KMS-11 (cell line): Measurements from ENCODE around the gene ZSCAN10.
"Not testable (repeated sequence)": the region's sequence is repeated elsewhere in the genome, so short reads cannot be mapped to it uniquely, and the experiment has no call there.

Experiments used
- H2AFZ ChIP-seq: fragments of 200-600 bp; sonication (generic); 2 replicates; pipeline ENCODE4 v1.6.1; 2016; ENCODE audit warnings: antibody characterized with exemption, mixed run types, low read depth
- H3K27ac ChIP-seq: fragments of 200-600 bp; sonication (generic); 2 replicates; pipeline ENCODE4 v1.6.1; 2016; ENCODE audit warnings: mild to moderate bottlenecking, mixed run types
- H3K27me3 ChIP-seq: fragments of 200-600 bp; sonication (generic); 2 replicates; pipeline ENCODE4 v1.6.1; 2017; ENCODE audit warnings: mild to moderate bottlenecking, low read depth, mixed run types, moderate library complexity; ENCODE audit not compliant: insufficient read depth
- H3K36me3 ChIP-seq: fragments of 200-600 bp; sonication (generic); 2 replicates; pipeline ENCODE4 v1.6.1; 2017; ENCODE audit warnings: mild to moderate bottlenecking, mixed run types; ENCODE audit not compliant: insufficient read depth
- H3K4me1 ChIP-seq: fragments of 200-600 bp; sonication (generic); 2 replicates; pipeline ENCODE4 v1.6.1; 2016; ENCODE audit warnings: mild to moderate bottlenecking, low read depth, mixed run types; ENCODE audit not compliant: poor library complexity, severe bottlenecking
- H3K4me2 ChIP-seq: fragments of 200-600 bp; sonication (generic); 2 replicates; pipeline ENCODE4 v1.7.0; 2016; ENCODE audit warnings: mild to moderate bottlenecking, mixed run types
- H3K4me3 ChIP-seq: fragments of 200-600 bp; sonication (generic); IDR thresholded peaks from 2 replicates; pipeline ENCODE4 v1.6.1; 2017; ENCODE audit warnings: low read depth, low read length, mixed read lengths; ENCODE audit not compliant: insufficient read depth
- H3K79me2 ChIP-seq: fragments of 200-600 bp; sonication (generic); 2 replicates; pipeline ENCODE4 v1.6.1; 2016; ENCODE audit warnings: low read depth, mixed run types; ENCODE audit not compliant: insufficient read depth
- H3K9ac ChIP-seq: fragments of 200-600 bp; sonication (generic); 2 replicates; pipeline ENCODE4 v1.6.1; 2016; ENCODE audit warnings: mild to moderate bottlenecking, mixed run types
- H4K20me1 ChIP-seq: fragments of 200-600 bp; sonication (generic); 2 replicates; pipeline ENCODE4 v1.6.1; 2016; ENCODE audit warnings: mild to moderate bottlenecking, mixed run types; ENCODE audit not compliant: insufficient read depth
- TF ChIP-seq, protein P1 (sequence below): fragments of 200-600 bp; sonication (generic); conservative IDR thresholded peaks from 2 replicates; pipeline ENCODE4 v1.6.1; 2017; ENCODE audit warnings: low read depth, mild to moderate bottlenecking, antibody characterized with exemption, low read length, moderate library complexity, mixed read lengths

Gene ZSCAN10

DNA sequence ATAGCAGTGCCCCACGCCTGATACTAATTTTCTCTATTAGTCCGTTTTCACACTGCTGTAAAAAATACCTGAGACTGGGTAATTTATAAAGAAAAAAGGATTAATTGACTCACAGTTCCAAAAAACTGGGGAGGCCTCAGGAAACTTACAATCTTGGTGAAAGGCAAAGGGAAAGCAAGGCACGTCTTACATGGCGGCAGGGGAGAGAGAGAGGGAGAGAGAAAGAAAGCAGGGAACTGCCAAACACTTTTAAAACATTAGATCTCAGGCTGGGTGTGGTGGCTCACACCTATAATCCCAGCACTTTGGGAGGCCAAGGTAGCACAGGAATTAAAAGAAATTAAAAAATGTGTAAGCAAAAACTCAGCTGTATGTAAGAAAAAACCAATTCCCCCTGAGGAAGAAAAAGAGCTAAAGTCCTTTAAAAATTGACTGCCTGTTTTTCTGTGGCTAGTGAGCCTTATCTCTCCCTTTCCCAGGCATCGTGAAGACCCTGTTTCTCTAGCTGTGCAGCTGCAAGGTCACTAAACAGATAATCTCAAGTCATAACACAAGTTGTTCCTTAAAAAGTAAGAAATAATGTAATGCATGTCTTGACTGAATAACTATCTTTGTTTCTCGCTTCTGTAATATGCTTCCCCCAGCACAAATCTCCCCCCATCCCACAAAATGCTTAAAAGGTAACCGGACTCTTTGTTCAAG lies 14.0 kb downstream of the ZSCAN10 start:
- peaks cover 32% of the 10 kb centered on the region; the same call in 1 of the 2 replicates for H3K27me3 ChIP-seq
- H4K20me1 ChIP-seq = no peaks in the 10 kb centered on the region
- no peak overlapping the region for H3K9ac ChIP-seq
- H3K4me1 ChIP-seq = no peaks in the 10 kb centered on the region
- no peak overlapping the region for H3K27ac ChIP-seq
- no peak overlapping the region for H3K4me2 ChIP-seq
- no peak overlapping the region for H2AFZ ChIP-seq
- no peak overlapping the region for H3K4me3 ChIP-seq
- H3K36me3 ChIP-seq = no peaks in the 10 kb centered on the region
- no peaks in the 10 kb centered on the region for H3K79me2 ChIP-seq
- TF ChIP-seq, protein P1, sequence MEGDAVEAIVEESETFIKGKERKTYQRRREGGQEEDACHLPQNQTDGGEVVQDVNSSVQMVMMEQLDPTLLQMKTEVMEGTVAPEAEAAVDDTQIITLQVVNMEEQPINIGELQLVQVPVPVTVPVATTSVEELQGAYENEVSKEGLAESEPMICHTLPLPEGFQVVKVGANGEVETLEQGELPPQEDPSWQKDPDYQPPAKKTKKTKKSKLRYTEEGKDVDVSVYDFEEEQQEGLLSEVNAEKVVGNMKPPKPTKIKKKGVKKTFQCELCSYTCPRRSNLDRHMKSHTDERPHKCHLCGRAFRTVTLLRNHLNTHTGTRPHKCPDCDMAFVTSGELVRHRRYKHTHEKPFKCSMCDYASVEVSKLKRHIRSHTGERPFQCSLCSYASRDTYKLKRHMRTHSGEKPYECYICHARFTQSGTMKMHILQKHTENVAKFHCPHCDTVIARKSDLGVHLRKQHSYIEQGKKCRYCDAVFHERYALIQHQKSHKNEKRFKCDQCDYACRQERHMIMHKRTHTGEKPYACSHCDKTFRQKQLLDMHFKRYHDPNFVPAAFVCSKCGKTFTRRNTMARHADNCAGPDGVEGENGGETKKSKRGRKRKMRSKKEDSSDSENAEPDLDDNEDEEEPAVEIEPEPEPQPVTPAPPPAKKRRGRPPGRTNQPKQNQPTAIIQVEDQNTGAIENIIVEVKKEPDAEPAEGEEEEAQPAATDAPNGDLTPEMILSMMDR = no peak

- H3K4me3 ChIP-seq = no peak overlapping the region
- H3K9ac ChIP-seq = no peak overlapping the region
- no peaks in the 10 kb centered on the region for H3K79me2 ChIP-seq
- H3K27me3 ChIP-seq = peaks cover 39% of the 10 kb centered on the region; the same call in 1 of the 2 replicates
- no peaks in the 10 kb centered on the region for H3K36me3 ChIP-seq
- no peaks in the 10 kb centered on the region for H3K4me1 ChIP-seq
- TF ChIP-seq, protein P1 = no peak
- H3K27ac ChIP-seq = no peak overlapping the region
- H3K4me2 ChIP-seq = no peak overlapping the region
- no peak overlapping the region for H2AFZ ChIP-seq
- H4K20me1 ChIP-seq = no peaks in the 10 kb centered on the region
Measured at GRCh38 chr16:3084491-3084890, 14.6 kb downstream of the ZSCAN10 start.

DNA sequence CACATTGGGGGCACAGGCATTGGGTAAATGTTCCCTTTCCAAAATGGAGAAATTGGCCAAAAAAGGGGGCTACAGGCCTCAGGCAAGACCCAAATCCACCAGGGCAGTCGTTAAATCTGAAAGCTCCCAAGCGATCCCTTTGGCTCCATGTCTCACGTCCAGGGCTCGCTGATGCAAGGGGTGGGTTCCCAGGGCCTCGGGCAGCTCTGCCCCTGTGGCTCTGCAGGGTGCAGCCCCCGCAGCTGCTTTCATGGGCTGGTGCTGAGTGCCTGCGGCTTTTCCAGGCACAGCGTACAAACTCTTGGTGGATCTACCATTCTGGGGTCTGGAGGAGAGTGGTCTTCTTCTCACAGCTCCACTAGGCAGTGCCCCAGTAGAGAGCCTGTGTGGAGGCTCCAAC lies 15.7 kb downstream of the ZSCAN10 start:
- not testable (repeated sequence) for H3K79me2 ChIP-seq, H3K9ac ChIP-seq, H3K4me3 ChIP-seq, H3K4me2 ChIP-seq, H3K36me3 ChIP-seq, H2AFZ ChIP-seq, H3K27ac ChIP-seq, H3K4me1 ChIP-seq, H4K20me1 ChIP-seq
- peaks cover 46% of the 10 kb centered on the region; the same call in 1 of the 2 replicates for H3K27me3 ChIP-seq

DNA sequence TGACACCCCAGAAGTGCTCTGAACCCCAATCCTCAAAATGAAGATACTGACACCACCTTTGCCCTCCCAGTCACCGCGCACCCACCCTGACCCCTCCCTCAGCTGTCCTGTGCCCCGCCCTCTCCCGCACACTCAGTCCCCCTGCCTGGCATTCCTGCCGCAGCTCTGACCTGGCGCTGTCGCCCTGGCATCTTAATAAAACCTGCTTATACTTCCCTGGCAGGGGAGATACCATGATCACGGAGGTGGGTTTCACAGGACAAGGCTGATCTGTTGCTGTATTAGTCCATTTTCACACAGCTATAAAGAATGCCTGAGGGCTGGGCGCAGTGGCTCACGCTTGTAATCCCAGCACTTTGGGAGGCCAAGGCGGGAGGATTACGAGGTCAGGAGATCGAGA lies 17.1 kb downstream of the ZSCAN10 start:
- not testable (repeated sequence) for H3K36me3 ChIP-seq, H3K9ac ChIP-seq, H3K79me2 ChIP-seq

GRCh38 chr16:3080024-3080423 lies 19.1 kb downstream of the ZSCAN10 start:
- Histone ChIP-seq H3K4me1 (peaks cover 6% of the 10 kb centered on the region), H3K36me3 (no peaks in the 10 kb centered on the region), H2AFZ (no peak overlapping the region), H3K27ac (no peak overlapping the region), H3K4me3 (no peak overlapping the region), H3K4me2 (no peak overlapping the region), H3K79me2 (no peaks in the 10 kb centered on the region), H3K27me3 (peaks cover 60% of the 10 kb centered on the region; the same call in 1 of the 2 replicates), H4K20me1 (no peaks in the 10 kb centered on the region), H3K9ac (no peak overlapping the region)
- TF ChIP-seq, protein P1 = no peak

More for the DNA sequence above, 17.1 kb downstream of the ZSCAN10 start:
- H3K27me3 ChIP-seq = peaks cover 56% of the 10 kb centered on the region; the same call in 1 of the 2 replicates
- H3K4me3 ChIP-seq, H3K4me2 ChIP-seq, H3K4me1 ChIP-seq, H3K27ac ChIP-seq, H4K20me1 ChIP-seq, H2AFZ ChIP-seq: not testable (repeated sequence)
